Heart left ventricle (tissue), 16 donors: ENCODE results near the gene DDX56. TPM values are rescaled to one million over a fixed set of nuclear protein-coding genes. Genes with fewer than 3 reads are reported as not detected.

Experiments used
- ATAC-seq, 4 donors: fragments of 200-7000 bp; cut with Tn5 transposase; one replicate each; pipeline ENCODE4 v1.9.1; 2020 to 2022; ENCODE audit warnings: moderate library complexity in 4 of 4, mild to moderate bottlenecking in 3 of 4, moderate number of reproducible peaks in 1 of 4
- DNase-seq, 5 donors: peaks; one replicate each; pipeline ENCODE4 v3.0.0-alpha.2; 2020
- H3K27ac ChIP-seq, 12 donors: fragments of 200-600 bp; sonication (generic) in 4 of 12; one replicate each; pipeline versions ENCODE4 v1.5.0 to v1.8.0; 2016 to 2022; ENCODE audit warnings: mild to moderate bottlenecking in 2 of 12
- H3K27me3 ChIP-seq, 9 donors: fragments of 200-600 bp; sonication (generic) in 2 of 9; one replicate each; pipeline versions ENCODE4 v1.5.1 to v1.8.0; 2016 to 2022; ENCODE audit warnings: mild to moderate bottlenecking in 3 of 9
- H3K36me3 ChIP-seq, 9 donors: fragments of 200-600 bp; sonication (generic) in 2 of 9; one replicate each; pipeline versions ENCODE4 v1.5.0 to v1.8.0; 2018 to 2022; ENCODE audit warnings: mild to moderate bottlenecking in 2 of 9
- H3K4me1 ChIP-seq, 12 donors: fragments of 200-600 bp; sonication (generic) in 4 of 12; one replicate each; pipeline versions ENCODE4 v1.5.0 to v1.8.0; 2016 to 2022; ENCODE audit warnings: mild to moderate bottlenecking in 3 of 12
- H3K4me3 ChIP-seq, 12 donors: fragments of 200-600 bp; sonication (generic) in 4 of 12; one replicate each; pipeline versions ENCODE4 v1.5.0 to v1.8.0; 2017 to 2022; ENCODE audit warnings: mild to moderate bottlenecking in 9 of 12, moderate library complexity in 4 of 12
- H3K9me3 ChIP-seq, 12 donors: fragments of 200-600 bp; sonication (generic) in 4 of 12; one replicate each; pipeline versions ENCODE4 v1.5.0 to v1.8.0; 2016 to 2022; ENCODE audit warnings: mild to moderate bottlenecking in 1 of 12
- POLR2A ChIP-seq, 2 donors: fragments of 450-650 bp; IDR thresholded peaks; one replicate each; pipeline ENCODE4 v1.6.1; 2017; ENCODE audit warnings: antibody characterized with exemption in 2 of 2, mild to moderate bottlenecking in 2 of 2, moderate library complexity in 2 of 2
- WGBS, 4 donors: extraction: QIAGEN DNeasy Blood & Tissue Kit in 2 of 4; methylation state at CpG; one replicate each; pipeline versions ENCODE4 v1.1.5 to v1.1.7; 2013 to 2018; 5-methylcytosine and 5-hydroxymethylcytosine counted together
- intact Hi-C, 10 donors: fragments of 100-400 bp; cut with DNase I; formaldehyde crosslinking; loops; one replicate each; pipeline versions ENCODE4 v1.11.1 to v1.14.2; 2022
- polyA plus RNA-seq, 2 donors: library from polyadenylated mRNA; stranded (reverse); fragments of 200-250 nt; gene quantifications; one replicate each; pipeline ENCODE4 v1.2.3, GENCODE V29; 2013
- total RNA-seq, 9 donors: library from RNA; depleted of rRNA in 2 of 9; stranded (reverse); fragments of >200 nt in 2 of 9; fragmentation: NEBNext Ultra II Directional in 3 of 9; extraction: Animal tissue kit (Norgen Biotek cat#: 25700) in 3 of 9; gene quantifications; one replicate each; pipeline versions ENCODE4 v1.1.0 to v1.2.4, GENCODE V29; 2016 to 2023
- TF ChIP-seq, protein P1 (sequence below), 12 donors: fragments of 200-600 bp; sonication (generic) in 4 of 12; IDR thresholded peaks; one replicate each; pipeline versions ENCODE4 v1.5.0 to v1.8.0; 2018 to 2022; ENCODE audit warnings: antibody characterized with exemption in 12 of 12, mild to moderate bottlenecking in 5 of 12
- donor health status: ischemic (EF 13 %, LVEDD 7.1; RV severe dilation, severe dysfunction).
- donor health status: healthy with polysubstance abuse.
- donor health status: DM: no; HTN: yes; CAD: no.
- donor health status: DM: no; HTN: no; CAD: no.
- donor health status: ischemic (EF 25% LVEDD 6.9; RV normal size, moderate dysfunction).
- donor health status: ischemic (EF 25% LVEDD 5.7; RV mildly dilated, moderate dysfunction).
- donor health status: healthy.
- donor health status: DM: yes; HTN: yes; CAD: no.
- donor health status: ischemic (EF 35%, LVEDD 5.7; RV mildly dilated, moderate dysfunction).
- donor health status: nonischemic (EF 11% LVEDD 7.7; RV severe dilation, severe dysfunction).
- donor health status: DM: yes; HTN: yes; CAD: no.
- donor health status: PGD.
- donor health status: ischemic (EF 29% LVEDD 5.4; RV normal size, mild dysfunction).
- donor health status: nonischemic (EF 23%, LVEDD 6.1; RV moderate dilation, normal function).

Gene DDX56
- total and polyA plus RNA-seq, 11 donors: 19.4 to 43.4 (median 28.7) TPM

DNA sequence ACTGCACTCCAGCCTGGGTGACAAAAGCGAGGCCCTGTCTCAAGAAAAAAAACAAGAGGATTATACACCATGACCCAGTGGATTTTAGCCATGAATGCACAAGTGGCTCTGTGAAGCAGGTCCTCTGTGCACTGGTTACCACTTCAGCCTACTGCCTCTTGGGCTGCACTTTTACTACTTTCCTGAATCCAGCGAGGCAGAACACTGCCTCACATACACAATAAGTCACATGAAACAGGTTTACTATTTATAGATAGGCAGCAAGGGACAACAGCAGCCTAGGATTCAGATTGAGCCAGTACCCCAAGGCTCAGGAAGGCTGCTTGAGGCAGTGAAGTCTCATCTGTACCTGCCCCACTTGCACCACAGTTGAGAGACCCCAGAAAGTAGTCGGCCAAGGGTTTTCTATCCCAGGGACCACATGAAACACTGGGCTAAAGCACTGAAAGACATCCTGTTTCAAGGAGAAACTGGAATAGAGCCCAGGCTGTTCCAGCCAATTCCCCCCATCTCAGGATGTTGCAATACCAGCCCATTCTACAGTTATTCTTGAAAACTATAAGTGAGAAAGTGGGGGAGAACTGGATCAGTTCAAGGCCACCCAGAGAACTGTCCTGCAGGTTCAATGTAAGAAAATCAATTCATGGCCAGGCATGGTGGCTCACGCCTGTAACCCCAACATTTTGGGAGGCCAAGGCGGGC is 22.4 kb upstream of the DDX56 start:
- peak in 1 of 2 donors; percentile 13 for TF ChIP-seq POLR2A (IDR thresholded peaks at IDR 0.05)
- TF ChIP-seq, protein P1, sequence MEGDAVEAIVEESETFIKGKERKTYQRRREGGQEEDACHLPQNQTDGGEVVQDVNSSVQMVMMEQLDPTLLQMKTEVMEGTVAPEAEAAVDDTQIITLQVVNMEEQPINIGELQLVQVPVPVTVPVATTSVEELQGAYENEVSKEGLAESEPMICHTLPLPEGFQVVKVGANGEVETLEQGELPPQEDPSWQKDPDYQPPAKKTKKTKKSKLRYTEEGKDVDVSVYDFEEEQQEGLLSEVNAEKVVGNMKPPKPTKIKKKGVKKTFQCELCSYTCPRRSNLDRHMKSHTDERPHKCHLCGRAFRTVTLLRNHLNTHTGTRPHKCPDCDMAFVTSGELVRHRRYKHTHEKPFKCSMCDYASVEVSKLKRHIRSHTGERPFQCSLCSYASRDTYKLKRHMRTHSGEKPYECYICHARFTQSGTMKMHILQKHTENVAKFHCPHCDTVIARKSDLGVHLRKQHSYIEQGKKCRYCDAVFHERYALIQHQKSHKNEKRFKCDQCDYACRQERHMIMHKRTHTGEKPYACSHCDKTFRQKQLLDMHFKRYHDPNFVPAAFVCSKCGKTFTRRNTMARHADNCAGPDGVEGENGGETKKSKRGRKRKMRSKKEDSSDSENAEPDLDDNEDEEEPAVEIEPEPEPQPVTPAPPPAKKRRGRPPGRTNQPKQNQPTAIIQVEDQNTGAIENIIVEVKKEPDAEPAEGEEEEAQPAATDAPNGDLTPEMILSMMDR (IDR thresholded peaks at IDR 0.05): peak in 3 of 12 donors; percentile 8 to 17 (median 15)
- Histone ChIP-seq H3K4me1 (peaks cover 0 to 16% (median 3%) of the 10 kb centered on the region in 12 donors), H3K27ac (peak overlapping the region in 10 of 12 donors; percentile 25 to 86 (median 71)), H3K36me3 (no peaks in the 10 kb centered on the region), H3K4me3 (no peak overlapping the region), H3K27me3 (no peaks in the 10 kb centered on the region), H3K9me3 (no peaks in the 10 kb centered on the region)
- DNase-seq: no peak
- peak; percentile 88 to 96 (median 94) for ATAC-seq
- WGBS, 4 donors: 57 to 66% (median 64%) methylated on average over 4 to 5 of the region's 5 CpGs
- intact Hi-C loops: loop anchor here in 2 of 10 donors (5.0 to 10.0 kb wide), 2 partner anchors 256 to 519 kb away; partner anchors contain the start of gene TBRG4 (in 1 of the 2)

DNA sequence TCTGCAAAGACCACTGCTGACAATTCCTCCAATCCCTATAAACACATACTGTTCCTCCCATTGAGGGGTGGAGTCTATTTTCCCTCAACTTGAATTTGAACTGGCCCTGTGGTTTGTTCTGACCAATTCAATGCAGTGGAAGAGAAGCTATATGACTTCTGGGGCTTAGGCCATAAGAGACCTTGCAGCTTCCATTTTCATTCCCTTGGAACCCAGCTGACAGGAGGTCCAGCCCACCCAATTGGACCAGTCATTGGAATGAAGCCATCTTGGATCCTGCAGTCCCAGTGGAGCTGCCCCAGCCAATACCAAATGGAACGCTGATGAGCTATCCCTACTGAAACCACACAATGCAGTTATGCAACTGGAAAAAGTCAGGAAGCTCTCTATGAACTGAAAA is 17.2 kb upstream of the DDX56 start:
- H3K36me3 ChIP-seq: no peaks in the 10 kb centered on the region
- no peaks in the 10 kb centered on the region for H3K27me3 ChIP-seq
- WGBS, 4 donors: 79 to 88% (median 83%) methylated on average over 1 of the region's 1 CpG
- intact Hi-C loops: loop anchor here in 3 of 10 donors (2.0 to 10.0 kb wide), 3 partner anchors 330 to 524 kb away; partner anchors contain the start of gene TBRG4 (in 1 of the 3)
- ATAC-seq (no peak), DNase-seq (no peak)
- H3K9me3 ChIP-seq: no peaks in the 10 kb centered on the region
- H3K4me3 ChIP-seq: no peak overlapping the region
- peaks cover 0 to 11% (median 3%) of the 10 kb centered on the region in 12 donors for H3K4me1 ChIP-seq
- no peak overlapping the region for H3K27ac ChIP-seq
- TF ChIP-seq, protein P1 (IDR thresholded peaks at IDR 0.05): no peak
- no peak for TF ChIP-seq POLR2A (IDR thresholded peaks at IDR 0.05)

DNA sequence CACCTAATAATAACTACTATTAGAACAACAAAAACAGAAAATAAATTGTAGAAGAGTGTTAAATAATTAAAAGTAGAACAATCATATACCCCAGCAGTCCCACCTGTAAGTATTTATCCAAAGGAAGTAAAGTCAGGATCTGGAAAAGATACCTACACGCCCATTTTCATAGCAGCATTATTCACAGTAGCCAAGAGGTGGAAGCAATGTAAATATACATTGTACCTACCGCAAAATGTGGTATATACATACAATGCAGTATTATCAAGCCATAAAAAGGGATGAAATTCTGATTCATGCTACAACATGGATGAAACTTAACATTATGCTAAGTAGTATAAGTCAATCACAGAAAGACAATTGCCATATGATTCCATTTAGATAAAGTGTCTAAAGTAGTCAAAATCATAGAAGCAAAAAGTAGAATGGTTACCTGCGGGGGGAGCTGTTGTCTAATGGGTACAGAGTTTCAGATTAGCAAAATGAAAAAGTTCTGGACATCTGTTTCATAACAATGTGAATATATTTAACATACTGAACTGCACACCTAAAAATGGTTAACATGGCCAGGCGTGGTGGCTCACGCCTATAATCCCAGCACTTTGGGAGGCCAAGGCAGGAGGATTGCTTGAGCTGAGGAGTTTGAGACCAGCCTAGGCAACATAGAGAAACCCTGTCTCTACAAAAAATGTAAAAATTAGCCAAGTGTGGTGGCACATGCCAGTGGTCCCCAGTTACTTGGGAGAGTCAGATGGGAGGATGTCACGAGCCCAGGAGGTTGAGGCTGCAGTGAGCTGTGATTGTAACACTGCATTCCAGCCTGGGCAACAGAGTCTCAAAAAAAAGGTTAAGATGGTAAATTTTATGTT is 14.4 kb upstream of the DDX56 start:
- 23 to 30% (median 23%) methylated on average over 6 of the region's 6 CpGs for WGBS, 4 donors
- no peaks in the 10 kb centered on the region for H3K36me3 ChIP-seq
- intact Hi-C loops: loop anchor here (1.0 to 10.0 kb wide), 13 partner anchors 159 to 554 kb away; partner anchors contain the start of genes H2AZ2 (in 5 of the 10), TBRG4 (in 1 of the 10) and ZMIZ2 (in 1 of the 10)
- ATAC-seq: peak in 3 of 4 donors; percentile 73 to 81 (median 74)
- no peaks in the 10 kb centered on the region for H3K27me3 ChIP-seq
- TF ChIP-seq, protein P1 (IDR thresholded peaks at IDR 0.05): peak; percentile 41 to 74 (median 67)
- TF ChIP-seq POLR2A (IDR thresholded peaks at IDR 0.05): no peak
- no peak overlapping the region for H3K4me3 ChIP-seq
- H3K27ac ChIP-seq: no peak overlapping the region
- H3K9me3 ChIP-seq: no peaks in the 10 kb centered on the region
- DNase-seq: peak in 1 of 5 donors; percentile 53
- H3K4me1 ChIP-seq: peaks cover 0 to 8% (median 2%) of the 10 kb centered on the region in 12 donors
